Measurements from ENCODE around the gene NEUROD6.

Gene NEUROD6

DNA sequence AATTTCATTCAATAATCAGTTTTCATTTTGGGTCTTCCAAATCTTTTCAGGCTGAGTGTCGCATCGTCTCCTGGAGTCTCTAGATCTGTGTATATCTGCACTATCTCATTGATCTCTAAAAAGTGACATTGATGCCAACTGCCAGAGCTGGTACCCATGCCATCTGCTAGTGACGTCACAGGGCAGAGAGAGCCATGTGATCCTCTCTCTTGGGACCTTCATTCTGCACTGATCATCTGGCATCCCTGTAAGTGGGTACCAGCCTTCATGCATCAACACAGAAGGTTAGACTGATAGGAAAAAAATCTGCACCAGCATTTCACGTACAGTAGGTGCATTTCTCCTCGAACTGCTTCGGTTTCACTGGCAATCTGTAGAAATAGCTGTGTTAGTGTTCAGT, at the start of gene NEUROD6:
Gene NEUROD6 (minus strand): TSS at position 124 of the 400 bp plus-strand sequence. CDS start 1,458 bp downstream, outside the sequence.
- POLR2A ChIA-PET = no interaction called here
- H3K4me3 ChIP-seq (ENCODE audit: low read depth, low read length) = no peak within 1 kb of the TSS
- CTCF ChIA-PET = no interaction called here
- DNase-seq (ENCODE audit: low read depth, low spot score) = no peak
- TF ChIP-seq, protein P1, sequence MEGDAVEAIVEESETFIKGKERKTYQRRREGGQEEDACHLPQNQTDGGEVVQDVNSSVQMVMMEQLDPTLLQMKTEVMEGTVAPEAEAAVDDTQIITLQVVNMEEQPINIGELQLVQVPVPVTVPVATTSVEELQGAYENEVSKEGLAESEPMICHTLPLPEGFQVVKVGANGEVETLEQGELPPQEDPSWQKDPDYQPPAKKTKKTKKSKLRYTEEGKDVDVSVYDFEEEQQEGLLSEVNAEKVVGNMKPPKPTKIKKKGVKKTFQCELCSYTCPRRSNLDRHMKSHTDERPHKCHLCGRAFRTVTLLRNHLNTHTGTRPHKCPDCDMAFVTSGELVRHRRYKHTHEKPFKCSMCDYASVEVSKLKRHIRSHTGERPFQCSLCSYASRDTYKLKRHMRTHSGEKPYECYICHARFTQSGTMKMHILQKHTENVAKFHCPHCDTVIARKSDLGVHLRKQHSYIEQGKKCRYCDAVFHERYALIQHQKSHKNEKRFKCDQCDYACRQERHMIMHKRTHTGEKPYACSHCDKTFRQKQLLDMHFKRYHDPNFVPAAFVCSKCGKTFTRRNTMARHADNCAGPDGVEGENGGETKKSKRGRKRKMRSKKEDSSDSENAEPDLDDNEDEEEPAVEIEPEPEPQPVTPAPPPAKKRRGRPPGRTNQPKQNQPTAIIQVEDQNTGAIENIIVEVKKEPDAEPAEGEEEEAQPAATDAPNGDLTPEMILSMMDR (IDR thresholded peaks at IDR 0.05; ENCODE audit: insufficient read depth, low read length, missing control alignments) = no peak

DNA sequence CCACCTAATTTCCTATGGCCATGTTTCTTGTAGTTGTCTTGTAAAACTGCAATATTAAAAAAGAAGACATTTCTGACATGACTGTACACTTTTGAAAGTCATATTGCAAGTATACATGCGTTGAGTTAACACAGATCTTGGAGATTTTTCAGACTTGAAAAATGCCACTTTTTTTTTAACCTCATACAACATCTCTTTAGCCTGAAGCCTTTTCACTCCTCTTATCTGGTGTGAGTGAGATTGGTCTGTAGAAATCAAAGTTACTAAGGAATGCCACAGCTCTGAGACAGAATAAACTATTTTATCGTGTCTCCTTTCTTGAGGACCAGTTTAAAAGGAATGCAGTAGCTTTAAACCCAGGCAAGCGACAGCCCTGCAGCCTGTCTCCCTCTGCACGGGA, 43.9 kb upstream of the NEUROD6 start:
- POLR2A ChIA-PET = no interaction called here
- TF ChIP-seq, protein P1 (IDR thresholded peaks at IDR 0.05; ENCODE audit: insufficient read depth, low read length, missing control alignments) = no peak
- DNase-seq (ENCODE audit: low read depth, low spot score) = no peak
- H3K4me3 ChIP-seq (ENCODE audit: low read depth, low read length) = no peak overlapping the region
- CTCF ChIA-PET = no interaction called here

DNA sequence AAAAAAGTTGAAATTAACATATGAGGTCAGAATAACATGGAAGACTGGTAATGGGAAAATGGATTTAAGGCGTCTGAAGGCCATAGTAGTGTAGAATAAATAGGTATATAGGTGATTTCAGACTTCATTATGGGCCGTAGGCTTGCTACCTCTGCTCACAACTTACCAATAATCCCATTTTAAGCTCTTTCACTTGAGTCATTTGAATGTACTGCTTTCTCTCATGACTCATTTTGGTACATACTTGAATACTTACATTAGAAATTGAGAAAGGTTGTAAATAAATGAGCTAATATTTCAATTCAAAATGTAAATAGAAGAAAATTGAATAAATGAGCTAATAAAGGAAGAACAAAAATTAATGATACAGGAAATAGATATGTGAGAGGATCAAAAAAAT, 42.2 kb upstream of the NEUROD6 start:
- ChIA-PET CTCF (interaction anchor here (1.1 kb wide), 1 partner anchor 10 kb away, joined by 7 read pairs; no protein-coding TSS in a partner anchor), POLR2A (no interaction called here)
- no peak overlapping the region for H3K4me3 ChIP-seq (ENCODE audit: low read depth, low read length)
- DNase-seq (ENCODE audit: low read depth, low spot score) = no peak
- TF ChIP-seq, protein P1 (IDR thresholded peaks at IDR 0.05; ENCODE audit: insufficient read depth, low read length, missing control alignments) = no peak

DNA sequence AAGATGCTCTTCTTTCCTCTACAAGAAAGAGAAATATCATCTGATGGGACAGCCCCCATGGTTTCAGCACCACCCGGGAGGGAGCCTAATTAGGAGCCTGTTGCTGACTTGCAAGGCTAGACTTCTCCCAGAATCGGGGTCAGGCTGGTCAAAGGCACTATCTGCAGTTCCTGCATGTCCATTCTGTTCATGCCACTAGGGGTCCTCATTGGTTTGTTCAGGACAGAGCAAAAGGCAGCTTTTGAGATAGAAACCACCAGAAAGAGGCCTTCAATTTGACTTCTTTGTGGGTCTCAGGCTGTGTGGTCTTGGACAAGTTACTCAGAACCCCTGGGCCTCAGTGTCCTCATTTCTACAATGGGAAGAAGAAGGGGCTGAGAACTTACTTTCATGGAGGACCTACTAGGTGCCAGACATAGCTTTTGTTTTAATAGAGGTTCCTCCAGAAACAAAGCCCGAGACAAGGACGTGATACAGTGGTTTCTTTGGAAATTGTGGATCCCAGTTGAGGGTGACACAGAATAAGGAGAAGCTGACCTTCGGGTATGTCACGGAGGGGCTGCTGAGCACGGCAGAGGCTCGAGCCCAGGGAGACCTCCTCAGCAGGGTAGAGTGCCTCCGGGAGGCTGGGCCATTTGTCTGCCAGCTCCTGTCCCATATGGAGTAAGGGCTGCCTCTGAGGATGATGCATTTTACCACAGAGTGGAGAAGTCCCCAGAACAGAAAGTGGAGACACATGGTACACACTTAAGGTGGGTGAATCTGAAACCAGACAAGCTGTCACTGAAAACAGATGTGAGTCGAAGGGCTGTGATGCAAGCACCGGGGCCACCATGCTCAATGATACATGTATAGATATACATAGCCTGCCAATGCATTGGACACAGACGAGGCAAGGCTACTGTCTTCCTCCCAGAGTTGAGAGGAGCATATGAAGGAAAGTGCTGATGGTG, 33.1 kb upstream of the NEUROD6 start:
- ChIA-PET CTCF (interaction anchor here (0.8 to 2.7 kb wide), 10 partner anchors 9 to 975 kb away, joined by 3 to 18 read pairs (median 4); no protein-coding TSS in a partner anchor), POLR2A (no interaction called here)
- H3K4me3 ChIP-seq (ENCODE audit: low read depth, low read length) = no peak overlapping the region
- DNase-seq (ENCODE audit: low read depth, low spot score) = peak; percentile 3
- TF ChIP-seq, protein P1 (IDR thresholded peaks at IDR 0.05; ENCODE audit: insufficient read depth, low read length, missing control alignments) = peak; percentile 64

DNA sequence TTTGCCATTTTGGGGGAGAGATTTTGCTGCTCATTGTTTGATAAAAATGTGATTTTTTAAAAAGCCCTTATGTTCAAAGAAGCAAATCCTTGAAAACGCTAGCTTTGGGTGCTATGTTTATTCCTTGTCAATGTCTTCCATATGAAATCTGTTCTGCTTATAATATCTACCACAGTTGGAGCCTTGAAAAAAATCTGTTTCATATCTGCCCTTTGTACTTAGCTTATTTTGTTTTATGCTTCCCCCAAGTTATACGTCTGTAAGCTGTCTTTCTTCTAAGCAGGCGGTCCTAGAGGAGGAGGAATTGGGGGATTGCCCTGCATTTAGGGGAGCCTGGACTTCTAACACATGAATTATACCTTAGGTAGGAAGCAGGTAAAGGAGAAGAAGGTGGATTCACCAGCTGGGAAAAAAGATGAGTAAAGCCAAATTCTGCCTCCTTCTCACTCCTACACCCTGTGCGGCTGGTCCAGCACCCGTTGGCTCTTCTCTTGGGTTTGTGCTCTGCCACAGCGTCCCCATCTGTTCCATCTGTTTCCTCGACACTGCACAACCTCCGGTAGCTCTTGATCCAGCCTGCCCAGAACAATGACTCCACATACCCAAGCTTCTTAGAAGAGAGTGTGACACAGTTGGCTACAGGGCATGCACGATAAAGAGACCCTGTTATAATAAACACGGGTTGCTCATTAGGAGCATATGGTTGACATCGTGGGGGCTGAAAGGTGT, 31.9 kb upstream of the NEUROD6 start:
- no peak for DNase-seq (ENCODE audit: low read depth, low spot score)
- CTCF ChIA-PET = interaction anchor here (1.1 to 2.7 kb wide), 9 partner anchors 9 to 1107 kb away, joined by 3 to 18 read pairs (median 6); no protein-coding TSS in a partner anchor
- TF ChIP-seq, protein P1 (IDR thresholded peaks at IDR 0.05; ENCODE audit: insufficient read depth, low read length, missing control alignments) = no peak
- POLR2A ChIA-PET = no interaction called here
- H3K4me3 ChIP-seq (ENCODE audit: low read depth, low read length) = no peak overlapping the region

DNA sequence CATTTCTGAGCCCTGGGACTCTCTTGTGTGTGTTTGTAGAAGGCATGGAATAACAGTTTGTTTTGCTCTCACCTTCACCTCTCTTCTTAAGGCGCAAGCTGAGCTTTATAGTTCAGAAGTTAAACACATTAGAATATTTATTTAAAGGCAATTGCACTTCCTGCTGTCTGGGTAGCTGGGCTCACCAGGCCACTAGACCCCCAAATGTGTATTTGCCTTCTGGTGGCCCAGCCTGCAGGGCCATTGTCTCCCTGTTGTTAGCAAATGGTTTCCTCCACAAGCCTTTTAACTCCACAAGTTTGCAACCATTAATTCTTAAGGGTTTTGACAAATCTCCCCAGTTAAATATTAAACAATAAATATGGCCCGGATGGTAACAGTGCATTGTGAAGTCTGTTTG, 31.1 kb upstream of the NEUROD6 start:
- TF ChIP-seq, protein P1 (IDR thresholded peaks at IDR 0.05; ENCODE audit: insufficient read depth, low read length, missing control alignments) = no peak
- no peak overlapping the region for H3K4me3 ChIP-seq (ENCODE audit: low read depth, low read length)
- no peak for DNase-seq (ENCODE audit: low read depth, low spot score)
- ChIA-PET CTCF (interaction anchor here (1.1 to 2.7 kb wide), 3 partner anchors 8 to 1108 kb away, joined by 3 to 7 read pairs (median 7); no protein-coding TSS in a partner anchor), POLR2A (no interaction called here)

Data from AG04449 (cell line).